ENCODE data around the gene OLFML3. TPM values are rescaled to one million over a fixed set of nuclear protein-coding genes. Genes with fewer than 3 reads are reported as not detected.

OLFML3 gene
- total and polyA plus RNA-seq, 4 donors, result 50.6 to 343 (median 80.8) TPM

DNA sequence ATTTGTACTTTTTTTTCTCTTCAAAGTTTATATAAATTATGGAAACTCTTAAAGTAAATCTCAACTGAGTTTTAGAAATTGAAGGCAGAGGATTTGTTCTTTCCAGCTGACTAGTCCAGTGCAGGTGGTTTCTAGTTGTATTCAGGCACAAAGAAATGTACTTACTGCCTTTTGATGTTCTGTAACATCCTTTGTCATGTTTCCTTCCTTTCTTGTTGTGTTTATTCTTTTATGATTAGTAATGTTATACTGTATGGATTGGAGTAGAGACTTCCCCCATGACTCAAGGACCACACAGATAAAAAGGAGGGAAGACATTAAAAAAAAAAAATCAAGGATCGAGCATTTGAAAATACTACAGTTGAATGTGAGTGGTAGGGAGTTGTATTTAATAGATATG lies 42.1 kb upstream of the OLFML3 start:
- no peak for DNase-seq (ENCODE audit: low read depth in 4 of 6, low spot score in 6 of 6)
- peaks cover 11% of the 10 kb centered on the region for H3K36me3 ChIP-seq (ENCODE audit: control insufficient read depth, insufficient read depth, low read length)
- WGBS (ENCODE audit: insufficient coverage), result no CpG with 5 or more reads among the region's 1 CpG
- H3K9me3 ChIP-seq (ENCODE audit: control insufficient read depth, insufficient read depth, low read length), result peaks cover 2% of the 10 kb centered on the region
- H3K27me3 ChIP-seq (ENCODE audit: control insufficient read depth, insufficient read depth, low read length), result no peaks in the 10 kb centered on the region
- H3K27ac ChIP-seq (ENCODE audit: low read depth, low read length), result no peak overlapping the region
- H3K4me3 ChIP-seq (ENCODE audit: low read depth, low read length), result no peak overlapping the region
- H3K4me1 ChIP-seq (ENCODE audit: control insufficient read depth, insufficient read depth, low read length), result no peaks in the 10 kb centered on the region

GRCh38 chr1:113938192-113938591 lies 41.1 kb upstream of the OLFML3 start:
- Histone ChIP-seq H3K9me3 (ENCODE audit: control insufficient read depth, insufficient read depth, low read length) (peaks cover 2% of the 10 kb centered on the region), H3K4me3 (ENCODE audit: low read depth, low read length) (no peak overlapping the region), H3K36me3 (ENCODE audit: control insufficient read depth, insufficient read depth, low read length) (peaks cover 11% of the 10 kb centered on the region), H3K4me1 (ENCODE audit: control insufficient read depth, insufficient read depth, low read length) (no peaks in the 10 kb centered on the region), H3K27me3 (ENCODE audit: control insufficient read depth, insufficient read depth, low read length) (no peaks in the 10 kb centered on the region), H3K27ac (ENCODE audit: low read depth, low read length) (no peak overlapping the region)
- DNase-seq (ENCODE audit: low read depth in 4 of 6, low spot score in 6 of 6), result no peak
- 78% methylated on average over 5 of the region's 5 CpGs for WGBS (ENCODE audit: insufficient coverage)

- Histone ChIP-seq H3K9me3 (ENCODE audit: control insufficient read depth, insufficient read depth, low read length) (no peaks in the 10 kb centered on the region), H3K4me3 (ENCODE audit: low read depth, low read length) (no peak overlapping the region), H3K4me1 (ENCODE audit: control insufficient read depth, insufficient read depth, low read length) (no peaks in the 10 kb centered on the region), H3K27me3 (ENCODE audit: control insufficient read depth, insufficient read depth, low read length) (no peaks in the 10 kb centered on the region), H3K36me3 (ENCODE audit: control insufficient read depth, insufficient read depth, low read length) (peaks cover 14% of the 10 kb centered on the region), H3K27ac (ENCODE audit: low read depth, low read length) (no peak overlapping the region)
- no peak for DNase-seq (ENCODE audit: low read depth in 4 of 6, low spot score in 6 of 6)
- 95% methylated on average over 6 of the region's 16 CpGs for WGBS (ENCODE audit: insufficient coverage)
Observed at GRCh38 chr1:113940365-113941244, 38.7 kb upstream of the OLFML3 start.

DNA sequence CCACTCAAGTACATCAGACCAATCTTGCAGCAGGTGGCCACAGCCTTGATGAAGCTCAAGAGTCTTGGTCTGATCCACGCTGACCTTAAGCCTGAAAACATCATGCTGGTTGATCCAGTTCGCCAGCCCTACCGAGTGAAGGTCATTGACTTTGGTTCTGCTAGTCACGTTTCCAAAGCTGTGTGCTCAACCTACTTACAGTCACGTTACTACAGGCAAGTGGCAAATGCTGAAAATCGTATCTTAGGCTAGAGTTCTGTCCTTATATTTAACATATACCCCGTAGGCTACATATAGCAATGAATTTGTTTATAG lies 38.1 kb upstream of the OLFML3 start:
- Histone ChIP-seq H3K9me3 (ENCODE audit: control insufficient read depth, insufficient read depth, low read length) (no peaks in the 10 kb centered on the region), H3K36me3 (ENCODE audit: control insufficient read depth, insufficient read depth, low read length) (peaks cover 14% of the 10 kb centered on the region), H3K4me3 (ENCODE audit: low read depth, low read length) (no peak overlapping the region), H3K4me1 (ENCODE audit: control insufficient read depth, insufficient read depth, low read length) (no peaks in the 10 kb centered on the region), H3K27ac (ENCODE audit: low read depth, low read length) (no peak overlapping the region), H3K27me3 (ENCODE audit: control insufficient read depth, insufficient read depth, low read length) (no peaks in the 10 kb centered on the region)
- DNase-seq (ENCODE audit: low read depth in 4 of 6, low spot score in 6 of 6), result no peak
- WGBS (ENCODE audit: insufficient coverage), result 99% methylated on average over 4 of the region's 7 CpGs

DNA sequence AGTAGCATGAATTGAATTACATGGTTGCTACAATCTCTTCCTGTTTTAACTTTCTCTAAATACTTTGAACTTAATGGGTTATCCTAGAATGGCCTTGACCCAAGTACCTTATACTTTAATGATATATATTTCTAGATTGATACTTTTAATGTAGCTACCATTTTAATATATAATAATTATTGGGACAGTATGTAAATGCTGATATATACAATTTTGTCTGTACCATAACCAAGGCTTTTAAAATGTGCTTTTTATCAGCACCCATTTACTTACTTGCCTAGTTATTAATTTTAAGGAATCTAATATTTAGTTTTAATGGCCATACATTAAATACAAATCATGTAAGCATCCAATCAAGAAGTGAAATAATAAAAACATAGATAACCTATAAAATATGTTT lies 36.7 kb upstream of the OLFML3 start:
- Histone ChIP-seq H3K4me1 (ENCODE audit: control insufficient read depth, insufficient read depth, low read length) (no peaks in the 10 kb centered on the region), H3K27ac (ENCODE audit: low read depth, low read length) (no peak overlapping the region)

DNA sequence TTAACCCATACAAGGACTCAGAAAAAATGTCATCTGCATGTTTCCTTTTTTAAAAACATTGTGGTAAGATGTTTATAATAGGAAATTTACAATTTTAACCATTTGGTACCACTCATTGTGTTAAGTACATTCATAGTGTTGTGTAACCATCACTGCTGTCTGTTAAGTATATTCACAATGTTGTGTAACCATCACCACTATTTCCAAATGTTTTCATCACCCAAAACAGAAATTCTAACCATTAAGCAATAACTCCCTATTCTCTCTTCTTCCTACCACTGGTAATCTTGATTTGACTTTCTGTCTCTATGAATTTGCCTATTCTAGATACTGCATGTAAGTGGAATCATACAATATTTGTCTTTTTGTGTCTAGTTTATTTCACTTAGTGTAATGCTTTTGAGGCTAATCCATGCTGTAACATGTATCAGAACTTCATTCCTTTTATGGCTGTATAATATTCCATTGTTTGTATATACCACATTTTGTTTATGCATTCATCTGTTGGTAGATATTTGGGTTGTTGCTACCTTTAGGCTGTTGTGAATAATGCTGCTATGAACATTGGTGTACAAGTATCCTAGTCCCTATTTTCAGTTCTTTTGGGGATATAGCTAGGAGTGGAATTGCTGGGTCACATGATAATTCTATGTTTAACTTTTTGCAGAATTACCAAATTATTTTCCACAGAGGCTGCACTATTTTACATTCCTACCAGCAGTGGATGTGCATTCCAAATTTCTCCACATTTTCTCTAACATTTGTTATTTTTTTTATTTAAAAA lies 36.1 kb upstream of the OLFML3 start:
- no peak overlapping the region for H3K27ac ChIP-seq (ENCODE audit: low read depth, low read length)
- H3K4me3 ChIP-seq (ENCODE audit: low read depth, low read length), result no peak overlapping the region
- DNase-seq (ENCODE audit: low read depth in 4 of 6, low spot score in 6 of 6), result no peak
- peaks cover 14% of the 10 kb centered on the region for H3K36me3 ChIP-seq (ENCODE audit: control insufficient read depth, insufficient read depth, low read length)
- H3K9me3 ChIP-seq (ENCODE audit: control insufficient read depth, insufficient read depth, low read length), result no peaks in the 10 kb centered on the region
- H3K27me3 ChIP-seq (ENCODE audit: control insufficient read depth, insufficient read depth, low read length), result no peaks in the 10 kb centered on the region
- H3K4me1 ChIP-seq (ENCODE audit: control insufficient read depth, insufficient read depth, low read length), result no peaks in the 10 kb centered on the region

More for the DNA sequence above, 36.7 kb upstream of the OLFML3 start:
- Histone ChIP-seq H3K36me3 (ENCODE audit: control insufficient read depth, insufficient read depth, low read length) (peaks cover 14% of the 10 kb centered on the region), H3K4me3 (ENCODE audit: low read depth, low read length) (no peak overlapping the region), H3K9me3 (ENCODE audit: control insufficient read depth, insufficient read depth, low read length) (no peaks in the 10 kb centered on the region), H3K27me3 (ENCODE audit: control insufficient read depth, insufficient read depth, low read length) (no peaks in the 10 kb centered on the region)
- no peak for DNase-seq (ENCODE audit: low read depth in 4 of 6, low spot score in 6 of 6)

- WGBS (ENCODE audit: insufficient coverage), result no CpG with 5 or more reads among the region's 1 CpG
- H3K4me3 ChIP-seq (ENCODE audit: low read depth, low read length), result no peak overlapping the region
- DNase-seq (ENCODE audit: low read depth in 4 of 6, low spot score in 6 of 6), result no peak
- no peaks in the 10 kb centered on the region for H3K27me3 ChIP-seq (ENCODE audit: control insufficient read depth, insufficient read depth, low read length)
- no peak overlapping the region for H3K27ac ChIP-seq (ENCODE audit: low read depth, low read length)
- H3K9me3 ChIP-seq (ENCODE audit: control insufficient read depth, insufficient read depth, low read length), result no peaks in the 10 kb centered on the region
- peaks cover 4% of the 10 kb centered on the region for H3K4me1 ChIP-seq (ENCODE audit: control insufficient read depth, insufficient read depth, low read length)
- H3K36me3 ChIP-seq (ENCODE audit: control insufficient read depth, insufficient read depth, low read length), result peaks cover 14% of the 10 kb centered on the region
Observed at GRCh38 chr1:113945329-113945728, 33.9 kb upstream of the OLFML3 start.

DNA sequence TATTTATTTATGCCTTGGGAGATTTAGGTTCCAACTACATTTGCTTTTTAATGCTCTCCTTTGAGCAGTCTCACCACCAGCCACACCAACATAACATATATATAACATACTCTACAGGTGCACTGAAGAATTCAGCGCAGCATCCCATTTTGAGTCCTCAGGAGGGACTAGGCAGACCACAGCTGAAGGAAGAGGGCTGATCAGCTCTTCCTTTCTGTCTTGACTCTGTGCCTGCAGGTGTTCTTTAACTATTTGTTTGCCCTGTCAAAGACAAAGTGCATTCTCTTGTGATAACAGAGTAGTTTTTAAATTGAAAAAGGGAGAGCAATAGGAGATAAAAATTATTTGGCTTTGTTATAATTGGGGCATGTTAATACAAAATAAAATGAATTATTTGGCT lies 33.2 kb upstream of the OLFML3 start:
- DNase-seq (ENCODE audit: low read depth in 4 of 6, low spot score in 6 of 6), result no peak
- Histone ChIP-seq H3K36me3 (ENCODE audit: control insufficient read depth, insufficient read depth, low read length) (peaks cover 9% of the 10 kb centered on the region), H3K4me3 (ENCODE audit: low read depth, low read length) (no peak overlapping the region), H3K9me3 (ENCODE audit: control insufficient read depth, insufficient read depth, low read length) (no peaks in the 10 kb centered on the region), H3K4me1 (ENCODE audit: control insufficient read depth, insufficient read depth, low read length) (peaks cover 4% of the 10 kb centered on the region), H3K27me3 (ENCODE audit: control insufficient read depth, insufficient read depth, low read length) (no peaks in the 10 kb centered on the region), H3K27ac (ENCODE audit: low read depth, low read length) (no peak overlapping the region)
- WGBS (ENCODE audit: insufficient coverage), result 80% methylated on average over 1 of the region's 1 CpG

DNA sequence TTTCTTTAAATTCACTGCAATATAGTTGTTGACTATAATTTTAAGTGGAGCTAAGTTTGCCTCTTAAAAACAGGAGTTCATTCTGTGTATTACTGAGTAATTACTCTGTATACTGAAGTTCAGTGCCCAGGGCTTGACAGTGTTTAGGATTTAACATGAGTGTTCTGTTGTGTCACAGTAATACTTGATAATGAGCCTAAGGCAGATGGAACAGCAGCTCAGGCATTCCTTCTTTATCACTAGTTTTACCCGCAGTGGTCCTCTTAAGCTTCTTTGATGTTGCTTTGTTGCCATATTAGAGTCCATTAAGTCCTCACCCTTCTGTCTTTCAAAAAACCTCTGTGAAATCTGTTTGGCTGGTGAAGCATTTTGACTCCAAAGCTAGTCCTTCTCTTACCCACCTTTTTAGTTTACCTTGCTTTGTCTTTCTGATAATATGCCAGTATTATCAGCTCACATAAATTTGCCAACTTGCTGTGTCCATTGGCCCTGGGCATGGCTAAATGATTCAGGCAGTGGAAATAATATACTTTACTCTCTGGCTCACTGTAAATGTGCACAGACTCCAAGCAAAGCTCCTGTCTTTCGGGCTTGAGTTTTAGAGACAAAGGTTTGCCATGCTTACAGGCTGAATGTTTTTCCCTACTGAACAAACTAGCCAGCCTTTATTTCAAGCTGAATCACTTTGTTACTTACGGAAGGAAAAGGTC lies 32.4 kb upstream of the OLFML3 start:
- H3K9me3 ChIP-seq (ENCODE audit: control insufficient read depth, insufficient read depth, low read length), result no peaks in the 10 kb centered on the region
- H3K4me1 ChIP-seq (ENCODE audit: control insufficient read depth, insufficient read depth, low read length), result peaks cover 4% of the 10 kb centered on the region
- no CpG with 5 or more reads among the region's 3 CpGs for WGBS (ENCODE audit: insufficient coverage)
- peaks cover 6% of the 10 kb centered on the region for H3K36me3 ChIP-seq (ENCODE audit: control insufficient read depth, insufficient read depth, low read length)
- H3K27me3 ChIP-seq (ENCODE audit: control insufficient read depth, insufficient read depth, low read length), result no peaks in the 10 kb centered on the region
- no peak overlapping the region for H3K27ac ChIP-seq (ENCODE audit: low read depth, low read length)
- H3K4me3 ChIP-seq (ENCODE audit: low read depth, low read length), result no peak overlapping the region
- peak in 1 of 6 donors; percentile 29 for DNase-seq (ENCODE audit: low read depth in 4 of 6, low spot score in 6 of 6)

Data from spinal cord (tissue), 10 donors.